GM12891 (cell line): ENCODE data around the gene HSP90B1.

Experiments used
- PAX5 ChIP-seq: IDR thresholded peaks from 2 replicates; pipeline ENCODE4 v1.6.1; 2011; ENCODE audit warnings: low read length, moderate library complexity, mild to moderate bottlenecking; ENCODE audit not compliant: insufficient read depth, severe bottlenecking
- POLR2A ChIP-seq: IDR thresholded peaks from 2 replicates; pipeline ENCODE4 v1.6.1; 2011; ENCODE audit warnings: low read depth, low read length, control low read depth
- POLR2AphosphoS5 ChIP-seq: IDR thresholded peaks from 2 replicates; pipeline ENCODE4 v1.6.1; 2011; ENCODE audit warnings: low read depth, low read length, control low read depth
- SPI1 ChIP-seq: IDR thresholded peaks from 2 replicates; pipeline ENCODE4 v1.6.1; 2011; ENCODE audit warnings: low read depth, low read length, control low read depth
- TAF1 ChIP-seq: IDR thresholded peaks from 2 replicates; pipeline ENCODE4 v1.6.1; 2011; ENCODE audit warnings: low read depth, low read length, control low read depth

DNA sequence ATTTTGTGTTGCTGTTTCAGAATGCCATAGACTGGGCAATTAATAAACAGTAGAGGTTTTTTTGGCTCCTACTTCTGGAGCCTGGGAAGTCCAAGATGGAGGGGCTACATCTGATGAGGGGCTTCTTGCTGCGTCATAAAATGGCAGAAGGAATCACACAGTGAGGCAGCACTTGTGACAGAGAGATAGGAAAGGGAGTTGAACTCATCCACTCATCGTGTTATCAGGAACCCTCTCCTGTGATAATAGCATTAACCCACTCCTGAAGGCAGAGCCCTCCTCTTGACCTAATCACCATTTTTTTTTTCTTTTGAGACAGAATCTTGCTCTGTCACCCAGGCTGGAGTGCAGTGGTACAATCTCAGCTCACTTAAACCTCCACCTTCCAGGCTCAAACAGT is 45.2 kb downstream of the HSP90B1 start:
- TF ChIP-seq POLR2A (no peak), POLR2AphosphoS5 (no peak), TAF1 (no peak), SPI1 (no peak), PAX5 (no peak)
